ENCODE data around the gene MPDU1.

The MPDU1 gene

GRCh38 chr17:7626956-7627249 is 43.3 kb downstream of the MPDU1 start:
- Histone ChIP-seq H3K36me3 (ENCODE audit: insufficient read depth, low read length) (peaks cover 8% of the 10 kb centered on the region), H2AFZ (ENCODE audit: low read depth, low read length) (peak overlapping the region; percentile 83), H3K4me1 (ENCODE audit: insufficient read depth, low read length) (peaks cover 17% of the 10 kb centered on the region), H3K4me3 (ENCODE audit: low read length) (peak overlapping the region; percentile 86), H3K27me3 (ENCODE audit: insufficient read depth, low read length) (no peaks in the 10 kb centered on the region), H3K9me3 (ENCODE audit: low read length) (no peaks in the 10 kb centered on the region)

GRCh38 chr17:7627250-7628121 is 43.8 kb downstream of the MPDU1 start, which contains the start of gene SAT2:
TSS of gene SAT2 (minus strand) at chr17:7627821. CDS start at chr17:7627635, 186 bp downstream.
- Histone ChIP-seq H3K36me3 (ENCODE audit: insufficient read depth, low read length) (peaks cover 8% of the 10 kb centered on the region), H3K9me3 (ENCODE audit: low read length) (no peaks in the 10 kb centered on the region), H3K4me1 (ENCODE audit: insufficient read depth, low read length) (peaks cover 17% of the 10 kb centered on the region), H3K27me3 (ENCODE audit: insufficient read depth, low read length) (no peaks in the 10 kb centered on the region), H2AFZ (ENCODE audit: low read depth, low read length) (peak within 1 kb of the TSS; percentile 83), H3K4me3 (ENCODE audit: low read length) (peak within 1 kb of the TSS; percentile 86)

- Histone ChIP-seq H3K4me3 (ENCODE audit: low read length) (no peak within 1 kb of the TSS), H3K9me3 (ENCODE audit: low read length) (no peaks in the 10 kb centered on the region), H3K4me1 (ENCODE audit: insufficient read depth, low read length) (peaks cover 17% of the 10 kb centered on the region), H3K36me3 (ENCODE audit: insufficient read depth, low read length) (peaks cover 8% of the 10 kb centered on the region), H2AFZ (ENCODE audit: low read depth, low read length) (no peak within 1 kb of the TSS), H3K27me3 (ENCODE audit: insufficient read depth, low read length) (no peaks in the 10 kb centered on the region)
These were observed 46.4 kb downstream of the MPDU1 start, which contains the start of gene SHBG for GRCh38 chr17:7629939-7630571. TSS of gene SHBG (plus strand) at chr17:7630135. CDS start at chr17:7630173, 38 bp downstream.

GRCh38 chr17:7631398-7632380 is 48.0 kb downstream of the MPDU1 start:
- Histone ChIP-seq H3K27me3 (ENCODE audit: insufficient read depth, low read length) (no peaks in the 10 kb centered on the region), H2AFZ (ENCODE audit: low read depth, low read length) (no peak overlapping the region), H3K9me3 (ENCODE audit: low read length) (no peaks in the 10 kb centered on the region), H3K4me1 (ENCODE audit: insufficient read depth, low read length) (peaks cover 18% of the 10 kb centered on the region), H3K4me3 (ENCODE audit: low read length) (no peak overlapping the region), H3K36me3 (ENCODE audit: insufficient read depth, low read length) (no peaks in the 10 kb centered on the region)

- Histone ChIP-seq H3K9me3 (ENCODE audit: low read length) (no peaks in the 10 kb centered on the region), H3K4me1 (ENCODE audit: insufficient read depth, low read length) (peaks cover 16% of the 10 kb centered on the region), H3K36me3 (ENCODE audit: insufficient read depth, low read length) (no peaks in the 10 kb centered on the region), H3K4me3 (ENCODE audit: low read length) (no peak overlapping the region), H2AFZ (ENCODE audit: low read depth, low read length) (no peak overlapping the region), H3K27me3 (ENCODE audit: insufficient read depth, low read length) (no peaks in the 10 kb centered on the region)
These were observed 48.8 kb downstream of the MPDU1 start for GRCh38 chr17:7632492-7632894.

GRCh38 chr17:7633093-7633492 is 49.4 kb downstream of the MPDU1 start:
- Histone ChIP-seq H3K4me3 (ENCODE audit: low read length) (no peak overlapping the region), H3K4me1 (ENCODE audit: insufficient read depth, low read length) (peaks cover 14% of the 10 kb centered on the region), H2AFZ (ENCODE audit: low read depth, low read length) (no peak overlapping the region), H3K27me3 (ENCODE audit: insufficient read depth, low read length) (no peaks in the 10 kb centered on the region), H3K36me3 (ENCODE audit: insufficient read depth, low read length) (no peaks in the 10 kb centered on the region), H3K9me3 (ENCODE audit: low read length) (no peaks in the 10 kb centered on the region)

- Histone ChIP-seq H3K4me3 (ENCODE audit: low read length) (no peak overlapping the region), H3K4me1 (ENCODE audit: insufficient read depth, low read length) (peaks cover 14% of the 10 kb centered on the region), H3K9me3 (ENCODE audit: low read length) (no peaks in the 10 kb centered on the region), H3K27me3 (ENCODE audit: insufficient read depth, low read length) (no peaks in the 10 kb centered on the region), H3K36me3 (ENCODE audit: insufficient read depth, low read length) (no peaks in the 10 kb centered on the region), H2AFZ (ENCODE audit: low read depth, low read length) (no peak overlapping the region)
These were observed 50.7 kb downstream of the MPDU1 start for GRCh38 chr17:7634384-7634783.

- Histone ChIP-seq H3K4me3 (ENCODE audit: low read length) (no peak overlapping the region), H2AFZ (ENCODE audit: low read depth, low read length) (no peak overlapping the region), H3K36me3 (ENCODE audit: insufficient read depth, low read length) (no peaks in the 10 kb centered on the region), H3K9me3 (ENCODE audit: low read length) (no peaks in the 10 kb centered on the region), H3K27me3 (ENCODE audit: insufficient read depth, low read length) (no peaks in the 10 kb centered on the region), H3K4me1 (ENCODE audit: insufficient read depth, low read length) (peaks cover 7% of the 10 kb centered on the region)
These were observed 52.5 kb downstream of the MPDU1 start for GRCh38 chr17:7636163-7636562.

Measured in neuron (in vitro differentiated cells).